Measurements from ENCODE around the gene EHD3. TPM values are rescaled to one million over a fixed set of nuclear protein-coding genes. Genes with fewer than 3 reads are reported as not detected.

EHD3 gene
- total RNA-seq (2014; rRNA removed; shearing (Covaris generic)), result 3.2 and 4.0 TPM in 2 replicates

DNA sequence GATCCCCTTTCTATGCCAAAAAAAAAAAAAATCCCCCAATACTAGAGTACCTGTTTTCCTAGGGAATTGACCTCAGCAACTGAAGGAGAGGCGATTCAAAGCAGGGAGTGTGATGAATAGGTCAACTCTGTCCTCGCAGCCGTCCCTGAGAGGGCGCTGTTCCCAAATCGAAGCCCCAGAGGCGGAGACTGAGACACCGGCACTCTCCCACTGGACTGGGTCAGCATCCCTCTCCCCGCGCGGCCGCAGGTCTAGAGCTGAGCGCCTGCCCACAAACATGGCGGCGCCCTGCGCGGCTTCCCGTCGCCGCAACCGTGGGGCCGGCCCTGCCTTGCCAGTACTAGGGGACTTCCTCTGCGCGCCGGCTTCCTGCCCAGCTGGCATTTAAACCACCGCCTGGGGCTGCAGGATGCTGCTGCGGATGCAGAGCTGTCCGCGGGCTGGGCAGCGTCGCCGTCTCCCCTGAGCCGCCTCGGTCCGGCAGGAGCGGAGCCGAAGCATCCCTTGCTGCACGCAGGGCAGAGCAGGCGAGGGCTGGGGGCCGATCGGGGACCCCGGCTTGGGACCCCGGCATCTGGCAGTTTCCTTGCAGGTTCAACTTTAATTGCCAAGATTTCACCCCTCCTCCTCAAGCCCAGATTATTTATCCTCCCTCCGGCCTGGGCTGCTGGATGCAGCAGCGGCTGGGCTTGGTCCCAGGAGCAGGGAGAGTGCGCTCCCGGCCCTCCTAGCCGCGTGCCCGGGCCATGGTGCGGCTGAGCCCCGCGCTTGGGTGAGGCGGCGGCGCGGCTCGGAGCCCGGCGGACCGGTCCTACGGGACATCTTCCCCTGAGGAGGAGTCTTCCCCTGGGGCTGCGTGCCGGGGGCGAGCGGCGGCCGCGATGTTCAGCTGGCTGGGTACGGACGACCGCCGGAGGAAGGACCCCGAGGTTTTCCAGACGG lies at the start of gene EHD3:
Gene EHD3, plus strand, starts transcription at position 412 of the 942 bp plus-strand sequence. Its CDS starts 470 bp downstream, at position 882.
- DNase-seq (ENCODE audit: low spot score), result peak; percentile 83

DNA sequence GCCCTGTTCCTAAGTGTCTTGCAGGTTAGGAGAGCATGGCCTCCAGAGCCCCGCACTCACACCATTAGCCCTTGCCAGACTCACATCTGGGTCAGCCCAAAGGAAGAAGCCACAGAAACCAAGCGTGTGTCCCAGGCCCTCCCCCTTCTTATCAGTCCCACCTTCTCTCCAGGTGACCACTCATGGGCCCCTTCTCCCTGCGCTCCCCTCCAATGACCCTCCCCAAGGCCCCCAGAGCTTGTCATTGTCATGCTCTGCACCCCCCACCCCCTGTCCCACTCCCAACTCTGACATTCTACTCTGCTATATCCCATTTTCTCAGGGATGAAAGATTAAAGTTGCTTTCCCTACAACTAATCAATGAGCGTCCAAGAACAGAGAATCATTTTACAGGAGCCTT lies 46.8 kb upstream of the EHD3 start:
- no peak for DNase-seq (ENCODE audit: low spot score)

DNA sequence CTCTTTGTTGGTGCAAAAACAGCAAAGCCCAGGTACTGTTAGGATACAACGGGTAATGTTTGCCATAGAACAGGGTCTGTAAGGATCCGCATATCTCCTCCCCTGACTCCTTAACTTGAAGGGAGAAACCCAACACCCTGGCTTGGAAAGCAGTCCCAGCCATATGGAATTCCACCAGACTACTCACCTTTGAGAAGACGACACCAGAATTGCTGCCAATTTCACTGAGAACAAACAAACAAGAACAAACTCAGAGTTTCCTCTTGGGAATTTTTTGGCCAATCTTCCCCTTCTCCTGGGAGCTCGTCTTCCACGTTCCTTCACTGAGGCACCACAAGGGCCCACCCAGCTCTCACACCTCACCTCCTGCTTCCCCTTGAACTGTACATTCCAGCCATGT lies 45.8 kb upstream of the EHD3 start:
- no peak for DNase-seq (ENCODE audit: low spot score)

DNA sequence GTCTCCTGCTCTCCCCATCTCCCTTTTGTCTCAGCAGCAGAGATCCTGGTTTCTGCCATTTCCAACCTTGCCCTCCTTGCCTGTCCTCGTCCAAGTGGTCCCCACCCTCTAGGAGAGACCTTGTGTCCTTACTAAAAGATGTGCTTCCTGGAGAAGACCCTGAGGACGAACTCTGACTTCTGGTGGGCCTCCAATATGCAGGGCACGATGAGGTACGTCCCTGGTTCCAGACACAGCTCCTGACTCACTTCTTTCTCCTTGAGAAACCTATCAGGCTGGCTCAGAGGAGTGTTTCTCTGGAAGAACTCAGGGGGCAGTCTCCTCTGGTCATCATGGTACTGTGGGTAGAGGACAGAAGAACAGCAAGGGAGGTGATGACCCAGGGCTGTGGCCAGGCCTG lies 44.8 kb upstream of the EHD3 start:
- DNase-seq (ENCODE audit: low spot score), result no peak

DNA sequence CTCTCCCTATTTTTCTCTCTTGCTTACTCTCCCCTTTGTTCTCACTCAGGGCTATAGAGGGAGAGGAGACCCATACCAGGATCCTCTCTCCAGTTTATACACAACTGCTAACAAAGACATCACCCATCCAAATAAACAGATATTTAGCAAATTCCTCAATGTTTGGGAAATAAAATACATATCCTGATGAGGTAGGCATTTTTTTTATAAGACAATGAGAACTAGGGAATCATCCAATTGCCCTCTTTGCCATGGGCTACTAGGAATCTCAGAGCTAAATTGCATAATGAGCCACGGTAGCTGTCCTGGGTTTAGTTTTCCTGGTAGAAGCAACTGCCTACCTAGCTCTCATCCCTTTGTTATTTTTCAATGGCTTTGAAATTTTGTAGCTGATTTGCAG lies 43.8 kb upstream of the EHD3 start:
- no peak for DNase-seq (ENCODE audit: low spot score)

DNA sequence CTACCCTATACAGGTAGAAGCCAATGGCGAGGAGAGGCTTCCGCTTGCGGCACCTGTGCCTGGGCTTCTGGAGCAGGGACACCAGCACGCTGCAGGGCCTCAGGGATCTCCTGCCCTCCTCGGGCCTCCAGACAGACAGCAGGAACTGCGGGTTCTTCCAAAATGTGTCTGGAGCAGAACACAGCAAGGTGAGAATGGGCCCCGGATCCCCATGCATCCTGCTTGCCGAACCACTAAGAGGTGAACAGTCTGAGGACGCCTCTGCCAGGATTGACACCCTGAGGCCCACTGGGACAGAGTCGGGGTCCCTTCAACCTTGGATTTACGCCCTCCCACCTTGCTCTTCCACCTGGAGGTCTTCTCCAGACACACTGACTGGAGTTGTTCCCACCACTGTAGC lies 42.0 kb upstream of the EHD3 start:
- DNase-seq (ENCODE audit: low spot score), result no peak

DNA sequence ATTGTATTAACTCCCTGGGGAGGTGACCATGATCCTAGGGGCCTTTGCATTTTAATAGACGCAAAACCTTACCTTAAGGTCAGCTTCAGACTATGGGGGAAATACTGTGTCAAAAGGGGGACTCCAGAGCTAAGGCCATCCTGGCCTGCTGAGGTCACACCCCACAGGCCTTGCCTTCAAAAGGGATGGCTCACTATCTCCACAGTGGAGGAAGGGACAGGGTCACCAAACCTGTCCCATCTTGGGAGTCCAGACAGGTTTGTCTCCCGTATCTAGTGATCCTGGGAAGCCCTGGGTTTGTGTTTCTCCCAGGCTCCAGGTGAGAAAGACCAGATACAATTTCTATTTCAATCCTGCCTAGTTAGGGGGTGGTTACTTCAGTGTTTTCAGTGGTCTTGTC lies 41.6 kb upstream of the EHD3 start:
- DNase-seq (ENCODE audit: low spot score), result no peak

DNA sequence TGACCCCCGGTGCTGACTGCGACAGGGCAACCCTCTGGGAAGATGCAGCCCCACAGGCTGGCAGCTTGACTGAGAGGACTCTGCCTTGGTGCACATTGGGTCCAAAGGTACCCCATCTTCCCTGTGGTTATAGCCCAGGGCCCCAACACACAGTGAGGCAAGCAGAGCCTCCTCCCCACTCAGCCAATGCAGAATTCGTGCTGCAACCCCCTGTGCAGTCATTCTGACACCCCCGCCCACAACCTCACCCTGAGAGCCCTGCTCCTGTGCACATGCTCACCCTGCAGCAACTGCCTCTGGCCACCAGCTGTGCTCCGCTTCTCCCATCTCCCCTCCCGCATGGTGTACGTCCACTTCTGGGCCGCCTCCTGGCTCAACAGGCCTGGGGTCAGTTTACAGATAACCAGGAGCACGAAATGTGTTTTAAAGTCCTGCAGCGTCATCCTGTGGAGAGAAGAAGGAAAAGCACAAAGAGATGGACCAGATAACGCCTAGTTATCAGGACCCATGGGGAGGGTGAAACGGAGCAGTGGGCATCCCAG lies 41.0 kb upstream of the EHD3 start:
- no peak for DNase-seq (ENCODE audit: low spot score)

DNA sequence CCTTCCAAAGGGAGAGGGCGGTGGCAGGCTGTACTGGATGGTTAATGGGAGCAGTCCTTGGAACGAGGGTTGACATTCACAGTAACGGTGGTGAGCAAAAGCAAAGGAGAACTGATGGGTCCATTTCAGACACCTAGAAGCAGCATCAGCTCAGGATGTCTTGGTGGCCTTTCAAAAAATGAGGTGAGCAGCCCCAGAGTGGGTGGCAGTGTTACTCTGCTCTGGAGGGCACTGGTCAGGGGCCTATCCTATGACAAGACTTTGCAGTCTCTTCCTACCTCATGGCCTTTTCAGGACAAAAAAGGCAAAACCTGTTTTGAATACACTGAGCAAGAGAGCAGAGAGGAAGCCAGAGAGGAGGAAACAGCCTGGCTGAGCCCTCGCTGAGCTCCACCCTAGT lies 40.1 kb upstream of the EHD3 start:
- DNase-seq (ENCODE audit: low spot score), result no peak

DNA sequence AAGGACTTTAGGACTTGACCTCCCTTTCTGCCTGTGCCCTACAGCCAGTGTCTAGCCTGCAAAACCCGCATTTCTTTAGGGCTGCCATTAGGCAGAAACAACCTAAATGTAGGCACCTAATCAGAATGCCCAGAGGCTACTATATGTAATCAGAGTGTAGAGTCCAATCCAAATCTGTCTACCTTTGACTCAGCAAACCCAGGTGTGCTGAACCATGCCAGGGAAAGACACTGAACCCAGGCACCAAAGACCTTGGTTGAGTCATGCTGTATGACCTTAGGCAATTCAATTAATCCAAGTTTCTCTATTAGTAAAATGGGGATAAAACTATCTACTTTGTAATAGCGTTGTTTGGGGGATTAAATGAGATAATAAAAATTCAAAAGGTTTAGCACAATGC lies 37.3 kb upstream of the EHD3 start:
- no peak for DNase-seq (ENCODE audit: low spot score)

DNA sequence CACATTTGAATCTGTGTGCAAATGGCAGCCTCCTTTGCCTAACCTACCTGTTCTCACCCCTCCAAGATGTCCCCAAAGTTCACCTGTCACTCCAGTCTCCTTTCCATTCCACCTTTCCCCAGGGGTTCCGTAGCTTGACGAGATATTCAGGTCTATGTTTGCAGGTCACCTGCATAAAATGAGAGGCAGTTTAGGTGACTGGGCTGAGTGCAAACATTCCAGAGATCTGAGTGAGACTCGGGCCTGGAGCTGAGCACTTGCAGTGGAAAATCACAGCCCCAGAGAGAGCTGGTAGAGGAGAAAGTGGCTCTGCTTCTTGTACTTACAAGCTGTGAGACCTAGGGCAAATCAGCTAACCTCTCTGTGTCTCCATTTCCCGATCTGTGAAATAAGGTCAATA lies 36.8 kb upstream of the EHD3 start:
- no peak for DNase-seq (ENCODE audit: low spot score)

DNA sequence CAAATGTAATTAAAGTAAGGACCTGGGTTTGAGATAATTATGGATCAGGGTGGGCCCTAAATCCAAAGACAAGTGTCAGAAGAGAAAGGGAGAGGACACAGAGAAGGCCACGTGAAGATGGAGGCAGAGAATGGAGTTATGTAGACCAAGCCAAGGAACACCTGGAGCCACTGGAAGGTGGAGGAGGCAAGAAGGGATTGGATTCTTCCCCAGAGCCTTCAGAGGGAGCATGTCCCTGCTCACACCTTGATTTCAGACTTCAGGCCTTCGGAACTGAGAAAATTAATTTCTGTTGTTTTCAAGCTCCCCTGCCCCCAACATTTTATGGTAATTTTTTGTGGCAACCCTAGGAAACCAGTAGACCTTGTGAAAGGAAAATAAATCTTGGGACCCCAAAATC lies 36.3 kb upstream of the EHD3 start:
- no peak for DNase-seq (ENCODE audit: low spot score)

DNA sequence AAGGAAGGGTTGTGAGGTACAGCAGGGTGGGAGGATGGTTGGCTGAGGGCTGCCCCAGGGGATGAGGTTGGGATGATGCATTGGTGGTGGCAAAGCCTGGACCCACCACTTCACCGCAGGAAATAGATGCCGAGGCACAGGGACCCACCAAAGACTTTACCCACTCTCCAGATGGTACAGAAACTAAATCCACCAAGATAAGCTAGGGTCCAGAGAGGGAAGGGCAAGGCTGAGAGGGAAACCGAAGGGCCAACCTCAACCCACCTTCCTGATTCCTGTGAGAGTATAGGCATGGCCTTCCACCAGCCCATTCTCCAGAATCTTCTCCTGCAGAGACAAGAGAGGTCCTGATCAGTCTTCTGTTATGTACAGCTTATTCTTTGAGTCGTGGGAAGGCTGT lies 34.7 kb upstream of the EHD3 start:
- DNase-seq (ENCODE audit: low spot score), result no peak

DNA sequence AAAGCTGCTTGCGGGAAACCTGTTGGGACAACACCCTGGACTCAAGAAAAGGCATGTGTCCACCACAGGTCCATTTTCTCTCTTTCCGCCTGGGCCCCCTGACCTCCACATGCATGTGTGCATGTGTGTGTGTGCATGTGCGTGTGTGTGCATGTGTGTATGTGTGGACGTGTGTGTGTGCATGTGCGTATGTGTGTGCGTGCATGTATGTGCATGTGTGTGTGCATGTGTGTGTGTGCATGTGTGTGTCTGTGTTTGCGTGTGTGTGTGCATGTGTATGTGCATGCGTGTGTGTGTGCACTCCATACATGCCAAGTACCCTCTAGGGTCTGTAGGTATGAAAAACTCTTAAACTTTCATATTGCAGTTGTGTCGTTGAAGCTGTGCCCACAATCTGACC lies 33.0 kb upstream of the EHD3 start:
- DNase-seq (ENCODE audit: low spot score), result no peak

DNA sequence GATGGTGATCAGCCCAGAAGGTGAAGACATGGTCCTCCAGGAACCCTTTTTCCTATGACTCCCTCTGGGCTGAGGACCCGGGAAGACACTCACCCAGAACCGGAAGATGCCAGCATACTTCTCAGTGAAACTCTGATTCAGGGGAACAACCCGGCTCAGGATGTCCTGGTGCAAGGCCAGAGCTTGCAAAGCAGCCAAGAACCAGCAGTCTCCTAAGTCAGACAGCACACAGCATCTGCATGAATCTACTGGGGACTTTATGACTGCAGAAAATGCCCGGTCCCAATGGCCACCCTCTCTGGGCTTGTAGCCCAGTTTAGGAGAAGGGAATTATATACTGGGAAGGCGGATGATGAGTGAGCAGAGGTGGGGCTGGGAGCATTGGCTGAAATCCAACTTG lies 31.9 kb upstream of the EHD3 start:
- DNase-seq (ENCODE audit: low spot score), result no peak

DNA sequence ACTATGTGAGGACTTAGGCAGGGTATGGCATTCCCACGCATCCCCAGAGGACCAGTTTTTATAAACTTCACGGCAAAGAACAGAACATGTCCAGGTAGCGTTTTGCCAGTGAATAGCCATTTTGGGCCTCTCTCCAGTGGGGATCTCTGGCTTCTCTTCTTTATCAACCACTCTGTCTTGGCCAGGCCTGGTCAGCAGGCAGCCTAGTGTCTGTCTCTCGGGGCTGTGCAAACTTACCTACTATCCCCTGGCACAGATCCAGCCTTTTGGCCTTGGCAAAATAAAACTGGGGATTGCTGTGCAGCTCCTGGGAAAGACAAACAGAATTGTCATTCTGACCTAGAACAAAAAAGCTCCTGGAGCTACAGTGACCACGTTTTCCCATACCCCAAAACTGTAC lies 31.1 kb upstream of the EHD3 start:
- DNase-seq (ENCODE audit: low spot score), result no peak

DNA sequence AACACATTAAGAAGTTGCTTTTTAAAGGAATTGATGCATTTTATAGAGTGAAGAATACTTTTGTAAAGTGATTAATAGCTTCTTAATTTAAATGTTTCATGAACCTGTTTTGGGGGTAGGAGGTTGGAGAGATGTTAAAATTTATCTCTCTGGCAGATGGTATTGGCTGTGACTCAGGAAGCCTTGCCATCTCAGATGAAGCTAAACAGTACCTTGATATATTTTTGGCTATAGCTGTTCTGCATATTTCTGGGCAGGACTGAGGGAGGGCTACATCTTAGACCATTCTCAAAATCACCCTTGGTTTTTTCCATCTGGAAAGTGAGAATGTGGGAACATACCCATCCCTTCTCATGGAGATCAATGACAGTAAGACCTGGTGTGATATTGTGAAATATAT lies 30.0 kb upstream of the EHD3 start:
- DNase-seq (ENCODE audit: low spot score), result no peak

DNA sequence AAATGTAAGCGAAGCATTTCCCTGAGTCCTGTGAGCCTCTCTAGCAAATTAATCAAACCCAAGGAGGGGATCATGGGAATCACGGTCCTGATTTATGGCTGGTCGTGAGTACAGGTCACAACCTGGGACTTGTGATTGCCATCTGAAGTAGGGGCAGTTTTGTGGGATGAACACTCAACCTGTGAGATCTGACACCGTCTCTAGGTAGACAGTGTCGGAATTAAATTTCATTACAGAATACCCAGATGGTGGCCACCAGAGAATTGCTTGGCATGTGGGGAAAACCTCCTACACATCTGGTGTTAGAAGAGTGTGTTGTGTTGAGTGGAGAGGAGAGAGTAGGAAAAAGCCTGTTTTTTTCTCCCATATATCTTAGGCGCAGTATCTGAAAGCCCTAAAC lies 29.2 kb upstream of the EHD3 start:
- no peak for DNase-seq (ENCODE audit: low spot score)

DNA sequence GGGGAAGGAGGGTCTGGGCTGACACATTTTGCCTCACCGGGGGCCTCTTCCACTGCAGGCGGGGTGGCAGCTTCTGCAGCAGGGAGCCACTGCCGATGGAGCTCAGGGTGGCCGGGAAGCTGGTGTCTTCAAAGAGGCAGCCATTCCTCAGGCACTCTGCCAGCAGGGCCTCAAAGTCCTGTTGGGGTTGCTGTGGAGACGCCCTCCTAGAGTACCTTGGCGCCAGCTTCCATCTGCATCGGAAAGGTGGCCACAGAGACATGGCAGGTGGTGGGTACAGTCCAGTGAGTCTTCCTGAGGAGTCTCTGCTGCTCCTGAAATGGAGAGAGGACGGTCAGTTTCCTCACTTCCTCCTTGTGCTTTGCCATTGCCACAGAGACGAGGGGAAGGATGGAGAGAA lies 28.8 kb upstream of the EHD3 start:
- DNase-seq (ENCODE audit: low spot score), result no peak

DNA sequence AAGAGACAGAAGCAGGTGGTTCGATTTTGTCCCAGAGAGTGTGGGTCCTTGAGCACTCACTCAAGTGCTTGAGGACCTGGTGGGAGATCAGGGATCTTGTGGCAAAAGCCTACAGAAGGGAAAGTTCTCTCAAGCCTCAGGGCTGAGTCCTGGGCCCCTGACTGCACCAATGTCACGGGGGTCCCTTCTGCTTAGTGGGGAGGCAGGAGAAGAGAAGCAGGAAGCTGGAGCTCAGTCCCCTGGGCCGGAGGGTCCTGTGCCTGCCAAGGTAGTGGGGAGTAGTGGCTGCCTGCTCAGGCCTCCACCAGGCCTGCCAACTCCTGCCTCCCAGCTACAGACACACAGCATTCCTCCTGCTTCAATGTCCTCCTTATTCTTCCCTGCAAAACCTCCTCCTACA lies 28.3 kb upstream of the EHD3 start:
- DNase-seq (ENCODE audit: low spot score), result no peak

DNA sequence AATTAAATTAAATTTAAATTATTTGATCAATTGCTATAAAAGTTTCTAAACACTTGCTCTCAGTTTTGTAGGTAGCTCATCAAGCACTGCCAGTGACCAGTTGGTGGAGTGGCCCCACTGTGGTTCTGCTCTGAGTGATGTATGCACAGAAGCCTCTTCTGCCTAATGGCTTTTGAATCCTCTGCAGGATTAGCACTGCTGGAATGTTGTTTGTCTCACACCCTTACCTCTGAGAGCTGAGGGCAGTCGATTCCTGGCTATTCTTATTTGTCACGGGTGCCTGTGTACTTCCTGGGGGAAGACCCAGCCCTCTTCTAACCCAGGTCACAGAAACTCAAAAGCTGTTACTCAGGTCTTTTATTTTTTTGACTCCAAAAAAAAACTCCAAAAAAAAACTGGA lies 26.2 kb upstream of the EHD3 start:
- DNase-seq (ENCODE audit: low spot score), result no peak

DNA sequence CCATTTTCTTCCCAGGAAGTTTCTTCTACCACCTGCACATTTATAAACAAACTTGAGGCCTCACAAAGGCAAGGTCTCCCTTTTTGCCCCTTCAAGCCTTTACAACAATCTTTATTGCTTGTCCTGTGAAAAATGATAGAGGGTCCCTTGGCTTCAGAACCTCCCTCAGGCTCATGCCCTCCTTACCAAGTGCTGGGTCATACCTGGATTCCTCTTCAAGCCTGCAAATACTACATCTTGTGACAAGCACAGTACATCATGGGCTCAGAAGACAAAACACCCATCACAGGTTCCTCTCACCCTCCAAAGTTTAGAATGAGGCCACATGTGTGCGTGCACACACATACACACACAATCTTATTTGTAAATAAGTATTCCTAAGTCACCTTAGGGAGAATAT lies 25.7 kb upstream of the EHD3 start:
- no peak for DNase-seq (ENCODE audit: low spot score)
